Ramos (cell line): Measurements from ENCODE around the gene PCDHGB2.
"Not testable (repeated sequence)": the region's sequence is repeated elsewhere in the genome, so short reads cannot be mapped to it uniquely, and the experiment has no call there.

ENCODE experiments used
- in situ Hi-C: fragments of 300-500 bp; cut with MboI; formaldehyde crosslinking; loops from one replicate; pipeline ENCODE4 v1.14.3; 2022; ENCODE audit warnings: low sequenced_read_pairs; ENCODE audit not compliant: unreplicated experiment

PCDHGB2 gene

GRCh38 chr5:141383345-141383744, 23.6 kb downstream of the PCDHGB2 start:
- in situ Hi-C loops = no loop called here

- in situ Hi-C loops = no loop called here
These were observed 24.9 kb downstream of the PCDHGB2 start for GRCh38 chr5:141384471-141385267.

- in situ Hi-C loops = not testable (repeated sequence)
These were observed 27.9 kb downstream of the PCDHGB2 start, which contains the start of gene PCDHGB4 for GRCh38 chr5:141387557-141388311. PCDHGB4 (plus strand) TSS chr5:141387698; CDS start chr5:141387885, 187 bp downstream.

- in situ Hi-C loops = no loop called here
These were observed 28.9 kb downstream of the PCDHGB2 start for GRCh38 chr5:141388661-141389060.

GRCh38 chr5:141389153-141390042, 29.6 kb downstream of the PCDHGB2 start:
- in situ Hi-C loops = no loop called here

- in situ Hi-C loops = no loop called here
These were observed 32.8 kb downstream of the PCDHGB2 start, which contains the start of gene PCDHGA8 for GRCh38 chr5:141392429-141393198. PCDHGA8 (plus strand) TSS chr5:141392633; CDS start chr5:141392814, 181 bp downstream.

- in situ Hi-C loops = no loop called here
These were observed 33.5 kb downstream of the PCDHGB2 start for GRCh38 chr5:141393267-141393666.

- in situ Hi-C loops = not testable (repeated sequence)
These were observed 34.8 kb downstream of the PCDHGB2 start for GRCh38 chr5:141394401-141395187.

GRCh38 chr5:141397756-141398551, 38.2 kb downstream of the PCDHGB2 start, which contains the start of gene PCDHGB5:
PCDHGB5 (plus strand) TSS chr5:141397947; CDS start chr5:141398128, 181 bp downstream.
- in situ Hi-C loops = not testable (repeated sequence)

- in situ Hi-C loops = no loop called here
These were observed 38.8 kb downstream of the PCDHGB2 start for GRCh38 chr5:141398608-141399007.

- in situ Hi-C loops = no loop called here
These were observed 39.9 kb downstream of the PCDHGB2 start for GRCh38 chr5:141399555-141400258.

GRCh38 chr5:141402553-141403243, 42.9 kb downstream of the PCDHGB2 start, which contains the start of gene PCDHGA9:
PCDHGA9 (plus strand) TSS chr5:141402778; CDS start chr5:141402953, 175 bp downstream.
- in situ Hi-C loops = no loop called here

GRCh38 chr5:141403387-141403786, 43.6 kb downstream of the PCDHGB2 start:
- in situ Hi-C loops = no loop called here

GRCh38 chr5:141407790-141408505, 48.2 kb downstream of the PCDHGB2 start, which contains the start of gene PCDHGB6:
PCDHGB6 (plus strand) TSS chr5:141408021; CDS start chr5:141408203, 182 bp downstream.
- in situ Hi-C loops = not testable (repeated sequence)

- in situ Hi-C loops = no loop called here
These were observed 50.0 kb downstream of the PCDHGB2 start for GRCh38 chr5:141409598-141410306.
